Nephron progenitor cell (in vitro differentiated cells): ENCODE data around the gene DOK3.

ENCODE experiments used
- DNase-seq: peaks from one replicate; pipeline ENCODE4 v3.0.0; 2021
- H3K27ac Mint-ChIP-seq: 2 replicates; pipeline ENCODE4 v1.8.0; 2021; ENCODE audit warnings: mild to moderate bottlenecking, moderate library complexity, mixed read lengths
- H3K27me3 Mint-ChIP-seq: 2 replicates; pipeline ENCODE4 v1.8.0; 2021; ENCODE audit warnings: mild to moderate bottlenecking, low read depth, mixed read lengths; ENCODE audit not compliant: poor library complexity
- H3K36me3 Mint-ChIP-seq: 2 replicates; pipeline ENCODE4 v1.8.0; 2021; ENCODE audit warnings: low read depth, mixed read lengths
- H3K4me1 Mint-ChIP-seq: 2 replicates; pipeline ENCODE4 v1.8.0; 2021; ENCODE audit warnings: mixed read lengths
- H3K4me3 Mint-ChIP-seq: 2 replicates; pipeline ENCODE4 v1.8.0; 2021; ENCODE audit warnings: mild to moderate bottlenecking, moderate library complexity, mixed read lengths
- H3K9me3 Mint-ChIP-seq: 2 replicates; pipeline ENCODE4 v1.8.0; 2021; ENCODE audit warnings: mild to moderate bottlenecking, moderate library complexity, mixed read lengths
- CTCF ChIP-seq: fragments of 200-600 bp; sonication (generic); IDR thresholded peaks from 2 replicates; pipeline ENCODE4 v1.5.0; 2021; ENCODE audit warnings: antibody characterized with exemption

DOK3 gene

GRCh38 chr5:177483042-177483441 lies 26.6 kb downstream of the DOK3 start:
- Mint-ChIP-seq H3K36me3 (peaks cover 43% of the 10 kb centered on the region), H3K4me1 (peaks cover 52% of the 10 kb centered on the region), H3K27me3 (no peaks in the 10 kb centered on the region), H3K4me3 (no peak overlapping the region), H3K9me3 (no peaks in the 10 kb centered on the region), H3K27ac (peak overlapping the region; percentile 96)
- no peak for TF ChIP-seq CTCF
- DNase-seq = no peak

DNA sequence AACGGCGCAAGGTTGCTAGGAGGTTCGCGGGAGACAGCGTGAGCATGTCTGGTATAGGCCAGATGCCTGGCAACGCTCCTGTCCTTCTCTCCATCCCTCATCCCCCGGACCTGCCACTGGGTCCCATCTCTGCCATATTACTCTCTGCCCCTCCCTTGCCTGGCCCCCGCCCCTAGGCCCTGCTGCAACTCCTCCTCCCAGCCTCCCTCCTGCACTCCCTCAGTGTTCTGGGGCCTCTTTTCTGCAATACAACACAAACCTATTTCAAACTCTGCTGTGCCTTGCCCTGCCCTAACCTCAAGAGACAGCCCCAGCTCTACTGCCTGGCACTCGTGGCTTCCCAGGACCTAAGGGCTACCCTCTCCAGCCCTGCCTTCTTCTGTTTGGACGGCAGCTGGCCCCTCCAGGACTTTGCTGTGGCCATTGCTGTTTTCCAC lies 27.2 kb downstream of the DOK3 start:
- H3K9me3 Mint-ChIP-seq = no peaks in the 10 kb centered on the region
- TF ChIP-seq CTCF = no peak
- H3K27me3 Mint-ChIP-seq = no peaks in the 10 kb centered on the region
- peaks cover 59% of the 10 kb centered on the region for H3K4me1 Mint-ChIP-seq
- DNase-seq = no peak
- H3K4me3 Mint-ChIP-seq = no peak overlapping the region
- peaks cover 39% of the 10 kb centered on the region for H3K36me3 Mint-ChIP-seq
- H3K27ac Mint-ChIP-seq = peak overlapping the region; percentile 45

DNA sequence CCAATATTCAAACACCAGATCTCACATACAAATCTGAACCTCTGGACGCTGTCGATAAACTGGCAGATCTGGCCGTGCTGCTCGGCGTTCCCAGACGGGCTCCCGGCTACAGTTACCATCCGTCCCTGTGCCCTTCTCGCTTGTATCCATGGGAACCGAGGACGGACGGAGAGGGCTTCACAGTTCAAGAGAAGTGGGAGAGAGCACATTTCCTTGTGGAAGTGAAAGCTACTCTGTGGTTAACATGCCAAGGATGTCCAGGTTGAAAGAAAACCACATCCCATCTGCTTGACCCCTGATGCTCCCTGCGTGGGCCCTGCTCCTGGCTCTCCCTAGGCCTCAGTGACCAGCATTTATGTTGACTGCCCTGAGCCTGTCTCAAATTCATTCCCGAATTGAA lies 29.9 kb downstream of the DOK3 start:
- TF ChIP-seq CTCF = no peak
- peaks cover 29% of the 10 kb centered on the region for H3K36me3 Mint-ChIP-seq
- no peak overlapping the region for H3K4me3 Mint-ChIP-seq
- no peak for DNase-seq
- H3K27ac Mint-ChIP-seq = peak overlapping the region; percentile 98
- H3K9me3 Mint-ChIP-seq = no peaks in the 10 kb centered on the region
- H3K27me3 Mint-ChIP-seq = no peaks in the 10 kb centered on the region
- H3K4me1 Mint-ChIP-seq = peaks cover 70% of the 10 kb centered on the region

DNA sequence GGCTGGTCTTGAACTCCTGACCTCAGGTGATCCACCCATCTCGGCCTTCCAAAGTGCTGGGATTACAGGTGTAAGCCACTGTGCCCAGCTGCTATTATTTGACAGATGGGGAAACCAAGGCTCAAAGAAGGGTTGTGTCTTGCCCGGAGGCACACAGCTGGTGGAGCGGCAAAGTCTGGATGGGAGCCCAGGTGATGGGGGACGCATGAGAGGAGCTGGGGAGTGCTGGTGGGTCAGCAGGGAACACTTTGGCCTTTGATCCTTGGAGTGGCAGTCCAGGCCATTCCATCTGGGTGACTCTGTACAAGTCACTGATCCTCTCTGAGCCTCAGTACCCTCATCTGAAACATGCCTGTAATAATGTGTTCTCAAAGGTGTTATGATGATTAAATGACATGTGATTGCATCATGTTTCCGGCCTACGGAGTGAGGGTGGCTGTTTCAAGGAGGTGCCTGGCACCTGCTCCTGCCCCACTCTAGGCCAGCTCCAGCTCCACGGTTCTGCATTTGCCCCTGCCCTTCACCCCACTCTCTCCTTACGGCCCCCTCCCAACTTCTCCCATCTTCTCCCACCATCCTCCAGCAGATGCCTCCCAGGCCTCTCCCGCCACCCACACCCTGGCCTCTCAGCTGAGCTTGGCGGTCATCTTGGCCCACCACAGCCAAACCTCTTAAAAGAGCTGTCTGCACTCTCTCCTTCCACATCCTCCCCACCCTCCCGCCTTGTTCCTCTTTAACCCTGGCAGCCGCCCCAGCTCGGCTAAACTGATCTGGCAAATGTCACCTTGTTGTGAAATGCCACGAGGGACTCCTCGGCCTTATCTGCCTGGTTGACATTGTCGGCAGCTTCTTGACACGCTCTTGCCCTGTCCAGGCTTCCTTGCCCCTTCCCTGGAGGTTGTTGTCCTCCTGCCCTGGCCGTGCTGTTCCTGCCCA lies 30.6 kb downstream of the DOK3 start:
- no peak for DNase-seq
- Mint-ChIP-seq H3K9me3 (no peaks in the 10 kb centered on the region), H3K36me3 (peaks cover 22% of the 10 kb centered on the region), H3K27ac (peak overlapping the region; percentile 71), H3K4me3 (no peak overlapping the region), H3K27me3 (no peaks in the 10 kb centered on the region), H3K4me1 (peaks cover 70% of the 10 kb centered on the region)
- no peak for TF ChIP-seq CTCF

DNA sequence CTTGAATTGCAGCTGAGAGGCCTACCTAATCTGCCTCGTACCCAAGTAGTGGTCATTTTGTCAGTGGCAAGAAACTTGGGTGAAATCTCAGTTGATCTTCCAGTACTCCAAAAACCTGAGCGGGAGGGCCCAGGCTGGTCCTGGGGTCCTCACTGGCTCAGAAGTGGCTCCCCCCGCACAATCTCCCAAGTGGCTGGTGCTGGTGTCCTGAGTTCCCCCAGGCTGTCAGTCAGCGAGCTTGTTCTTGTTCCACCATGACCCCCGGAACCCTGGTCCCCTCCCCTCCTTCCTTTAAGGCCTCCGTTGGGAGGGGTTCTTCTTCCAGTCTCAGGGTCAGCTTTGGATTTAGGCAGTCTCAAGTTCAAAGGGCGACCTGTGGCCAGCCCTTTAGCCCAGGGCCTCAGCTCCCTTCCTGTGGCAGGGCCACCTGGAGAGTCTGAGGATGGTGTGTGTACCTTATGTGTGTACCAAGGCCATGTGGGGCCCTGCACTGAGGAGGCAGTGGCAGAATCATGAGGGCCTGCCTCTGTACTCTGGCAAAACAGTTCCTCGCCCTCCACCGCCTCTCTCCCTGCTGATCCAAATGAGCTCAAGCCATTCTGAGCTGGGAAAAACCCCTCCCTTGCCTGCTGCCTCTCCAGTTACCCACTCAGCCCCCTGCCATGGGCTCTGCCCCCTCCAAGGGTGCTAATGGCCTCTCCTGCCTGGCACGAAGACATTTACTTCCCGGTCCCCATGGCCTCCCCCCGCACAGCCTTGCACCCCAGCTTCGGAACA lies 31.7 kb downstream of the DOK3 start:
- peak overlapping the region; percentile 88 for H3K27ac Mint-ChIP-seq
- H3K4me1 Mint-ChIP-seq = peaks cover 65% of the 10 kb centered on the region
- peaks cover 14% of the 10 kb centered on the region for H3K36me3 Mint-ChIP-seq
- no peak for DNase-seq
- TF ChIP-seq CTCF = no peak
- no peaks in the 10 kb centered on the region for H3K9me3 Mint-ChIP-seq
- no peak overlapping the region for H3K4me3 Mint-ChIP-seq
- no peaks in the 10 kb centered on the region for H3K27me3 Mint-ChIP-seq
